Measurements from ENCODE around the gene ADAMTS17.

The ADAMTS17 gene

DNA sequence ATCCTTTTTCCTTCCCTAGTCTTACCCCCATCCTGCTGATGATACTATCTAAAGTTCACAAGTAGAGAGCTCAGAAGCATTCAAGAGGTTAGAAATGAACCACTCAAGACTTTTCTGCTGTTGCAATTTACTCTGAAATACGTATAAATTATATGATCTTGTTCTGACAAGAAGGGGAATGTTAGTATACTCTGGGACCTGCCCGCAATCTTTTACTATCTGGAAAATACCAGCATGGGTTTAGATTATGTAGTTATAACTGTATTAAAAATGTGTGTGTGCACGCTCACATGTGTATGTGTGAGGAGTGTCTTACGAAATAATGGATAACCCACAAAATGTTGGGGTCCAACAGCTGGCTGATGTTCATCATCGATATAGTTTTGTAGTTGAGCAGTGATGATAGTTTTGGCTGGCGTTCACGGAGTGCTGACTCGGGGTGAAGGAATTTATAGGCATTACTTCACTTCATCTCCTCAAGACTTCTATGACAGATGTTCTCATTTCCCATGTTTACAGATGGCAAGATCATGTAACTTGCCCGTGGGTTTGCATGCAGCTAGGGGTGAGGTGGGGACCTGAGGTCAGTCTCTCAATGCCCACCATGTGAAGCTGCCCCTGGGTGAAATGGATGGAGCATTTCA lies 311.1 kb downstream of the ADAMTS17 start:
- TF ChIP-seq, protein P1, sequence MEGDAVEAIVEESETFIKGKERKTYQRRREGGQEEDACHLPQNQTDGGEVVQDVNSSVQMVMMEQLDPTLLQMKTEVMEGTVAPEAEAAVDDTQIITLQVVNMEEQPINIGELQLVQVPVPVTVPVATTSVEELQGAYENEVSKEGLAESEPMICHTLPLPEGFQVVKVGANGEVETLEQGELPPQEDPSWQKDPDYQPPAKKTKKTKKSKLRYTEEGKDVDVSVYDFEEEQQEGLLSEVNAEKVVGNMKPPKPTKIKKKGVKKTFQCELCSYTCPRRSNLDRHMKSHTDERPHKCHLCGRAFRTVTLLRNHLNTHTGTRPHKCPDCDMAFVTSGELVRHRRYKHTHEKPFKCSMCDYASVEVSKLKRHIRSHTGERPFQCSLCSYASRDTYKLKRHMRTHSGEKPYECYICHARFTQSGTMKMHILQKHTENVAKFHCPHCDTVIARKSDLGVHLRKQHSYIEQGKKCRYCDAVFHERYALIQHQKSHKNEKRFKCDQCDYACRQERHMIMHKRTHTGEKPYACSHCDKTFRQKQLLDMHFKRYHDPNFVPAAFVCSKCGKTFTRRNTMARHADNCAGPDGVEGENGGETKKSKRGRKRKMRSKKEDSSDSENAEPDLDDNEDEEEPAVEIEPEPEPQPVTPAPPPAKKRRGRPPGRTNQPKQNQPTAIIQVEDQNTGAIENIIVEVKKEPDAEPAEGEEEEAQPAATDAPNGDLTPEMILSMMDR (IDR thresholded peaks at IDR 0.05; ENCODE audit: low read depth, low read length): no peak
- no peak overlapping the region for H3K4me3 ChIP-seq (ENCODE audit: low read depth, low read length)

GRCh38 chr15:100029868-100030479 lies 311.8 kb downstream of the ADAMTS17 start:
- TF ChIP-seq, protein P1 (IDR thresholded peaks at IDR 0.05; ENCODE audit: low read depth, low read length): no peak
- H3K4me3 ChIP-seq (ENCODE audit: low read depth, low read length): no peak overlapping the region

DNA sequence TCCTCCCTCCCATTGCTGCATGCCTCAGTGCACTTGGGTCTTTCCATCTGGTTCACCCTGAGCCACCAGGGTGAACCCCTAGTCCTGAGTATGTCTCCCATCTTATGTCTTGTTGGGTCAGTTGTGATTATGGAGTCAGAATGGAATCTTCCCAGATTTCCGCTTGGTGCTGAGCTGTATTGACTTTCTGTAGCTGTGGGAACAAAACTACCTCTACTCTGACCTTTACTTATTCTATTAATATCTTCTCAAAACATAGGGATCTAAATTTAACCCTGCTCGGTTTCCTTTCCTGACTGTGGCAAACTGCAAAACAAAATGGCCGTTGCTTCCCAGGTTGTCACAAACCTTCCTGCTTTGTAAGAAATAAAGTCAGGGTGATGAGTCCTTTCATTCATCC lies 312.7 kb downstream of the ADAMTS17 start:
- TF ChIP-seq, protein P1 (IDR thresholded peaks at IDR 0.05; ENCODE audit: low read depth, low read length): no peak
- no peak overlapping the region for H3K4me3 ChIP-seq (ENCODE audit: low read depth, low read length)

DNA sequence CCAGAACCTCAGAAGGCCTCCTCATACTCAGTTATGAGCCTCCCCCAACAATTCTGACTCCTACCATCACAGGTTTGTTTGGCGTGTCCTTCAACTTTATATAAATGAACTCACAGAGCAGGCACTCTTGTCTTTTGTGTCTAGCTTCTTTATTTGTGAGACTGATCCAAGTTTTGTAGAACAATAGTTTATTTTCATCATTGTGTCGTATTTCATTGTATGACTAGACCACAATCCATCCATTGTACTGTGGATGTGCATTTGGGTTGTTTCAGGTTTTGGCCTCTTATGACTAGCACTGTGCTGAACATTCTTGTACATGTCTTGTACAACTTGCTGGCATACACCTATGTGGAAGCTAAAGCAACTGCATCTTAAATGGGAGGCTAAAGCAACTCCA lies 315.7 kb downstream of the ADAMTS17 start:
- TF ChIP-seq, protein P1 (IDR thresholded peaks at IDR 0.05; ENCODE audit: low read depth, low read length): no peak
- no peak overlapping the region for H3K4me3 ChIP-seq (ENCODE audit: low read depth, low read length)

DNA sequence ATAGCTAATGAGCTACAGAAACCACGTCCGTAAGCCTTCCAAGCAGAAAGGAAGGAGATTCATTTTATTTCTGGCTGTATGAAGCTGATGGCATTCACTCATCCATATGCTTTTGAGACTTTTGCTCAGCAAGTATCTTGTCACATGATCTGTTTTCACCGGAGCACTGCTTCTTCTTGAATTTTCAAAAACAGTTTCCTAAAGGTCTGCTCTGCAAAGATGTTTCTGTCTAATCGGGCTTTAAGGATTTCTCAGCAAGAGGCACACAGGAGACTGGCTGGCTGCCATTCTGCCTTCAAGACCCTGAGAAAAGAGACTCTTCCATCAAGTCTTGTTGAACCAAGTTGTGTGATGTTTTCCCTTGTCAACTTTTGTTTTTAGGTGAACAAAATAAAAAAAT lies 319.0 kb downstream of the ADAMTS17 start:
- H3K4me3 ChIP-seq (ENCODE audit: low read depth, low read length): no peak overlapping the region
- TF ChIP-seq, protein P1 (IDR thresholded peaks at IDR 0.05; ENCODE audit: low read depth, low read length): no peak

GRCh38 chr15:100022391-100022790 lies 319.4 kb downstream of the ADAMTS17 start:
- TF ChIP-seq, protein P1 (IDR thresholded peaks at IDR 0.05; ENCODE audit: low read depth, low read length): no peak
- H3K4me3 ChIP-seq (ENCODE audit: low read depth, low read length): no peak overlapping the region

GRCh38 chr15:100021653-100022052 lies 320.1 kb downstream of the ADAMTS17 start:
- TF ChIP-seq, protein P1 (IDR thresholded peaks at IDR 0.05; ENCODE audit: low read depth, low read length): no peak
- no peak overlapping the region for H3K4me3 ChIP-seq (ENCODE audit: low read depth, low read length)
